ENCODE results near the gene CDH16. TPM values are rescaled to one million over a fixed set of nuclear protein-coding genes. Genes with fewer than 3 reads are reported as not detected.

Gene CDH16
- total RNA-seq, 1 experiment from 2014 or later = not detected

DNA sequence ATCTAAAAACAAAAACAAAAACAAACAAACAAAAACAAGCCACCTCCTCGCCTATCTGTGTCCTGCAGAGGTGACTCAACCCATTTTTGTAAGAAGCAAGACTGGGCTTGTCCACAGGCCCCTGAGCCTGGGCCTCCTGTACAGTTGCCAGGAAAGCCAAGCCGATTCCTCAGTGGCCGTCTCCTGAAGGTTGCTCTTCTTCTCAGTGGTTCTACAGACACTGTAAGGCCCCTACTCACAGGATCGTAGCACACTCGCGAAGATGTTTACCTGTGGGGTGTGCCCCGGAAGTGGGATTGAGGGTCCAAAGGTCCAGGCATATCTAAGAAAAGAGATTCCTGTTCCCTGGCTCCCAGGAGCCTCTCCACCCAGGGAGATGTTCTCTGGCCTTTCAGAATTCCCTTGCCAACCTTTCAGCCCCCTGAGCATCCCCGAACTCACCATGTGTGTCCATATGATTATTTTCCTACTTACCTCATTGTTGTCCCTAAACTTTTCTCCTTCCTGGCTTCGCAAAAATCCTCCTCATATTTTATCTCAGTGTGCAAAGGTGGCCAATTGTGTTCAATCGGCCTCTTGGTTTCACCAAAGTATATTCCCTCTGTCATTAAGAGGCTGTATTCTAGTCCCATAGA lies 34.9 kb upstream of the CDH16 start:
- Mint-ChIP-seq H3K9me3 (ENCODE audit: unreplicated experiment) (no peaks in the 10 kb centered on the region), H3K4me1 (ENCODE audit: insufficient read depth, unreplicated experiment) (peaks cover 18% of the 10 kb centered on the region), H3K27me3 (ENCODE audit: insufficient read depth, unreplicated experiment) (no peaks in the 10 kb centered on the region), H3K36me3 (ENCODE audit: insufficient read depth, unreplicated experiment) (no peaks in the 10 kb centered on the region), H3K4me3 (ENCODE audit: unreplicated experiment) (peak overlapping the region; percentile 51), H3K27ac (ENCODE audit: low read depth, unreplicated experiment) (peak overlapping the region; percentile 70)
- no peak for TF ChIP-seq CTCF (IDR thresholded peaks at IDR 0.05; ENCODE audit: unreplicated experiment)
- DNase-seq (ENCODE audit: unreplicated experiment) = peak; percentile 69
- CTCF ChIA-PET = interaction anchor here (0.5 to 3.5 kb wide), 23 partner anchors 8 to 560 kb away, joined by 3 to 37 read pairs (median 4); partner anchors contain the start of genes CES3 and ELMO3
- BruUV-seq (replicated peaks) = no TSS peak
- POLR2A ChIA-PET = interaction anchor here (0.6 to 3.1 kb wide), 7 partner anchors 43 to 254 kb away, joined by 3 to 10 read pairs (median 4); partner anchors contain the start of genes FBXL8 and TRADD
- intact Hi-C loops (cut with micrococcal nuclease) = loop anchor here (1.0 to 10.0 kb wide), 4 partner anchors 24 to 232 kb away; no protein-coding TSS in a partner anchor

GRCh38 chr16:66952430-66953110 lies 33.9 kb upstream of the CDH16 start:
- POLR2A ChIA-PET = interaction anchor here (0.7 to 3.1 kb wide), 3 partner anchors 58 to 203 kb away, joined by 3 to 10 read pairs (median 4); no protein-coding TSS in a partner anchor
- no peaks in the 10 kb centered on the region for H3K27me3 Mint-ChIP-seq (ENCODE audit: insufficient read depth, unreplicated experiment)
- BruUV-seq (replicated peaks) = no TSS peak
- no peak overlapping the region for H3K4me3 Mint-ChIP-seq (ENCODE audit: unreplicated experiment)
- H3K9me3 Mint-ChIP-seq (ENCODE audit: unreplicated experiment) = no peaks in the 10 kb centered on the region
- intact Hi-C loops (cut with micrococcal nuclease) = loop anchor here (10.0 kb wide), 1 partner anchor 62 kb away; no protein-coding TSS in a partner anchor
- H3K4me1 Mint-ChIP-seq (ENCODE audit: insufficient read depth, unreplicated experiment) = peaks cover 23% of the 10 kb centered on the region
- TF ChIP-seq CTCF (IDR thresholded peaks at IDR 0.05; ENCODE audit: unreplicated experiment) = no peak
- no peak for DNase-seq (ENCODE audit: unreplicated experiment)
- no peaks in the 10 kb centered on the region for H3K36me3 Mint-ChIP-seq (ENCODE audit: insufficient read depth, unreplicated experiment)
- CTCF ChIA-PET = interaction anchor here (0.5 to 3.5 kb wide), 17 partner anchors 9 to 246 kb away, joined by 3 to 37 read pairs (median 3); partner anchors contain the start of genes CES3 and ELMO3
- peak overlapping the region; percentile 67 for H3K27ac Mint-ChIP-seq (ENCODE audit: low read depth, unreplicated experiment)

- Mint-ChIP-seq H3K27me3 (ENCODE audit: insufficient read depth, unreplicated experiment) (no peaks in the 10 kb centered on the region), H3K4me3 (ENCODE audit: unreplicated experiment) (no peak overlapping the region), H3K9me3 (ENCODE audit: unreplicated experiment) (no peaks in the 10 kb centered on the region), H3K27ac (ENCODE audit: low read depth, unreplicated experiment) (no peak overlapping the region), H3K4me1 (ENCODE audit: insufficient read depth, unreplicated experiment) (peaks cover 28% of the 10 kb centered on the region), H3K36me3 (ENCODE audit: insufficient read depth, unreplicated experiment) (no peaks in the 10 kb centered on the region)
- ChIA-PET POLR2A (interaction anchor here (0.5 kb wide), 1 partner anchor 8 kb away, joined by 3 read pairs; no protein-coding TSS in a partner anchor), CTCF (interaction anchor here (0.6 to 3.5 kb wide), 5 partner anchors 10 to 218 kb away, joined by 3 to 37 read pairs (median 4); partner anchors contain the start of gene CES3)
- intact Hi-C loops (cut with micrococcal nuclease) = loop anchor here (10.0 kb wide), 1 partner anchor 64 kb away; no protein-coding TSS in a partner anchor
- TF ChIP-seq CTCF (IDR thresholded peaks at IDR 0.05; ENCODE audit: unreplicated experiment) = no peak
- no TSS peak for BruUV-seq (replicated peaks)
- no peak for DNase-seq (ENCODE audit: unreplicated experiment)
Observed at GRCh38 chr16:66950971-66951790, 32.5 kb upstream of the CDH16 start.

All from MCF 10A (cell line).